ENCODE measurements around the gene DONSON. TPM values are rescaled to one million over a fixed set of nuclear protein-coding genes. Genes with fewer than 3 reads are reported as not detected.
"Not testable (repeated sequence)": the region's sequence is repeated elsewhere in the genome, so short reads cannot be mapped to it uniquely, and the experiment has no call there.

DONSON gene, protein sequence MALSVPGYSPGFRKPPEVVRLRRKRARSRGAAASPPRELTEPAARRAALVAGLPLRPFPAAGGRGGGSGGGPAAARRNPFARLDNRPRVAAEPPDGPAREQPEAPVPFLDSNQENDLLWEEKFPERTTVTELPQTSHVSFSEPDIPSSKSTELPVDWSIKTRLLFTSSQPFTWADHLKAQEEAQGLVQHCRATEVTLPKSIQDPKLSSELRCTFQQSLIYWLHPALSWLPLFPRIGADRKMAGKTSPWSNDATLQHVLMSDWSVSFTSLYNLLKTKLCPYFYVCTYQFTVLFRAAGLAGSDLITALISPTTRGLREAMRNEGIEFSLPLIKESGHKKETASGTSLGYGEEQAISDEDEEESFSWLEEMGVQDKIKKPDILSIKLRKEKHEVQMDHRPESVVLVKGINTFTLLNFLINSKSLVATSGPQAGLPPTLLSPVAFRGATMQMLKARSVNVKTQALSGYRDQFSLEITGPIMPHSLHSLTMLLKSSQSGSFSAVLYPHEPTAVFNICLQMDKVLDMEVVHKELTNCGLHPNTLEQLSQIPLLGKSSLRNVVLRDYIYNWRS
- 10 to 100 TPM; 41.6 to 46.3 TPM for total RNA-seq

DNA sequence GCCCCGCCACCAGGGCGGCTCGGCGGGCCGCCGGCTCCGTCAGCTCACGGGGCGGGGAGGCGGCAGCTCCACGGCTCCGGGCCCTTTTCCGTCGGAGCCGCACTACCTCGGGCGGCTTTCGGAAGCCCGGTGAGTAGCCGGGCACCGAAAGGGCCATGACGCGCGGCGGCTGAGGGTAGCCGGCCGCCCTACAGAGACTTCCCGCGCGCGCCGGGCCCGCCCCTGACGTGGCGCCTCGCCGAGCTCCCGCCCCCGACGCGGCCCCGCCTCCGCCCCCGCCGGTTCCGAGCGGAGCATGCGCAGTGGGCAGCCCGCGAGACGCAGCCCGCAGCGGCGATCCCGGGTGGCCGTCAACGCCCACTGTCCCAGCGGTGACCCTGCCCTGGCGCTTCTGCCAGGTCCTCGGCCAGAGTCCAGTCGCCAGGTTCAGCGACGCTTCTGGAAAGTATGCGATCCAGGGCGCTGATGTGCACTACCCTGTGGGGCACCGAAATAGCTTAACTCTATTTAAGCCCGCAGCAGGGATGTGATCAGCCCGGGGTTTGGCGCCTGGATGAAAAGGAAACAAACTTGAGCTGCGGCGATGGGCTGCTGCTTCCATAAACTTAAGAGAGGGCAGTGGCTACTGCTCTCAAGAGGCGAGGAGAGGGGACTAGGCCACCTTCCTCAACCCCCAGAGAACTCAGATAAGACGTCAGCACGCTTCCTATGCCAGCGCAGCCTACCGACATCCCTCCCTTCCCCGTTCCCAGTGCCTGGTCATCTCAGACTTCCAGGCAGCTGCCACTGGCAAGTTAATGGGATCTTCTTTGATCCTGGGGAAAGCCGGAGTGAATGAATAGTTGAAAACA lies at the start of gene DONSON:
TSS of gene DONSON (minus strand) at position 200 of the 851 bp plus-strand sequence. CDS start at position 157, 43 bp downstream.
- peak; percentile 89 for DNase-seq
- peak; percentile 96 for ATAC-seq
- Mint-ChIP-seq H3K4me3 (peak within 1 kb of the TSS; percentile 91), H3K36me3 (peaks cover 22% of the 10 kb centered on the region), H3K4me1 (peaks cover 29% of the 10 kb centered on the region), H3K27me3 (no peaks in the 10 kb centered on the region), H3K9me3 (ENCODE audit: low read depth) (no peaks in the 10 kb centered on the region), H3K27ac (peak within 1 kb of the TSS; percentile 88)
- CTCF ChIA-PET = interaction anchor here (0.7 to 2.4 kb wide), 18 partner anchors 8 to 336 kb away, joined by 3 to 21 read pairs (median 4); partner anchors contain the start of genes DNAJC28, GART, SON and TMEM50B

DNA sequence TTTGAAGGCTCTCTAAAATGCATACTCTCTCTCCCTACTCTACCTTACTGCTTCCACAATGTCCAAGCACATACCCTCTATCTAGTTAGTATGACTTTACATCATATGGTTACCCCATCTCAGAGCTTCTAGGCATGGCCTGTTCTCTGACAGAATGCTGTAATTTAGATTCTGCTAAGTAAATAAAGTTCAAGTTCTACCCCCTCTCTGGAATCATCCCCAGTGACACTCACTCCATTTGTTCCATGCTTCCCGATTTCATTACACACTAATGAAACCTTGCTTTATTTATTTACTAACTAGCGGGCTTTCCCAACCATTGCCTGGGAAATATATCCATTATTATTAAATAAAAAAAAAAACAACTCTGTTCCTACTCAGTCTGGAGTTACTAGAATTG lies 45.8 kb upstream of the DONSON start:
- Mint-ChIP-seq H3K27ac (no peak overlapping the region), H3K4me3 (no peak overlapping the region), H3K4me1 (peaks cover 2% of the 10 kb centered on the region), H3K36me3 (peaks cover 21% of the 10 kb centered on the region), H3K9me3 (ENCODE audit: low read depth) (no peaks in the 10 kb centered on the region), H3K27me3 (no peaks in the 10 kb centered on the region)
- DNase-seq = no peak
- CTCF ChIA-PET = interaction anchor here (1.3 kb wide), 1 partner anchor 28 kb away, joined by 4 read pairs; no protein-coding TSS in a partner anchor
- no peak for ATAC-seq

GRCh38 chr21:33626151-33626550 lies 37.7 kb upstream of the DONSON start:
- not testable (repeated sequence) for H3K4me1 Mint-ChIP-seq; H3K27me3 Mint-ChIP-seq; H3K4me3 Mint-ChIP-seq; DNase-seq; H3K27ac Mint-ChIP-seq; ATAC-seq; H3K9me3 Mint-ChIP-seq (ENCODE audit: low read depth)
- CTCF ChIA-PET = interaction anchor here (0.9 kb wide), 1 partner anchor 20 kb away, joined by 4 read pairs; no protein-coding TSS in a partner anchor
- peaks cover 26% of the 10 kb centered on the region for H3K36me3 Mint-ChIP-seq

- H3K27ac Mint-ChIP-seq = no peak overlapping the region
Measured at GRCh38 chr21:33622253-33622652, 33.8 kb upstream of the DONSON start.

DNA sequence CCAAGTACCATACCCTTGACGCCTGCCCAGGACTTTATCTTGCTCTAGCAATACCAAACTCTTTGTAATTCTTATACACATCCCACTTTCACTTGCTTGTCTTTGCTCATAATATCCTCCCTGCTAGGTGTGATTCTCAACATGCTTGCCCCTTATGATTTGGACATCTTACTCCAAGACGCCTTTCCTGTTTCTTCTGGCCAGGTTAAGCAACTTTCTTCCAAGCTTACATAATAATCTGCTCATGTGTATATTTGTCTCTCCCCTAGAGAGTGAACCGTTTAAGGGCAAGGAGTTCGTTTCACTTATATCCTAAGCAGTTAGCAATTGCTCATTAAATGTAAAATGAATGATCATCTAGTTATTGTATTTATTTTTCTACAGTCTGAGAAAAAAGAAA lies 31.2 kb upstream of the DONSON start:
- H3K27ac Mint-ChIP-seq = no peak overlapping the region
- H3K9me3 Mint-ChIP-seq (ENCODE audit: low read depth) = no peaks in the 10 kb centered on the region
- no peak for DNase-seq
- peaks cover 25% of the 10 kb centered on the region for H3K36me3 Mint-ChIP-seq
- no peaks in the 10 kb centered on the region for H3K4me1 Mint-ChIP-seq
- no peak for ATAC-seq
- H3K27me3 Mint-ChIP-seq = no peaks in the 10 kb centered on the region
- H3K4me3 Mint-ChIP-seq = no peak overlapping the region
- CTCF ChIA-PET = interaction anchor here (1.2 kb wide), 1 partner anchor 14 kb away, joined by 6 read pairs; no protein-coding TSS in a partner anchor

More at GRCh38 chr21:33622253-33622652, 33.8 kb upstream of the DONSON start:
- no peaks in the 10 kb centered on the region for H3K27me3 Mint-ChIP-seq
- no peak for DNase-seq
- H3K4me1 Mint-ChIP-seq = no peaks in the 10 kb centered on the region
- H3K4me3 Mint-ChIP-seq = no peak overlapping the region
- peaks cover 26% of the 10 kb centered on the region for H3K36me3 Mint-ChIP-seq
- CTCF ChIA-PET = no interaction called here
- H3K9me3 Mint-ChIP-seq (ENCODE audit: low read depth) = no peaks in the 10 kb centered on the region
- ATAC-seq = no peak

- DNase-seq = no peak
Measured at GRCh38 chr21:33618407-33618806, 29.9 kb upstream of the DONSON start.

GRCh38 chr21:33617565-33617964 lies 29.1 kb upstream of the DONSON start:
- not testable (repeated sequence) for ATAC-seq

More at GRCh38 chr21:33618407-33618806, 29.9 kb upstream of the DONSON start:
- Mint-ChIP-seq H3K36me3 (peaks cover 24% of the 10 kb centered on the region), H3K4me1 (no peaks in the 10 kb centered on the region), H3K4me3 (no peak overlapping the region), H3K27ac (no peak overlapping the region), H3K27me3 (no peaks in the 10 kb centered on the region), H3K9me3 (ENCODE audit: low read depth) (no peaks in the 10 kb centered on the region)
- no peak for ATAC-seq
- CTCF ChIA-PET = no interaction called here

DNA sequence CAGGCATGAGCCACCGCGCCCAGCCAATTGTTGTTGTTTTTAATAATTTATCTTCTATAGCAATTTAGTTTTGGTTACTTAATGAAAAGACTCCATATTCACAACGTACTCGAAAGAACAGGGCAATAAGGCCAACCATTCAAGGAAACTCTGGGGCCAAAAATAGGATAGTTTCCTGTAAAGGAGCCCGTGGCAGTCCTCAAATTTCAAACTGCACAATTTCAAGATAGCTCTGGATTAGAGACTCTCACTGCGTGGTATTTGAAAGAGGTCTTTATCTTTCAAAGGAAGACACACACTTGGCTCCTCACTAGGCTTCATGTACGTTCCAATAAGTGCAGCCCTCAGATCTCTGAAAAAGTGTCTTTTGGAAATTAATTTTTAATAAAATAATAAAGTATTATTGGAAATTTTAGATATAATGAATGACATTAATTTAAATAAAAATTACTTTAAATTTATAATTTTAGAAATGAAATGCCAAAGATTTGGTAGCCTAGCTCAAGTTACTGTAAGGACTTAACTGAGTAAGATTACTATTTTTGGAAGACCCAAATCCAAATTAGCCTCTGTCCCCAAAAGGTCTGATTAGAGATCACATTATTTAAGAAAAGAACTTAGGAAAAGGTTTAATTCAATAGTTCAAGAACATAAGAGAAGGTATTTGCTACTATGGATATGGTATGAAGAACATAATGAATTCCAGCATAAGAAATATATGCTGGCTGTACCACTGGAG lies 22.7 kb upstream of the DONSON start:
- CTCF ChIA-PET = no interaction called here
- no peak for DNase-seq
- no peaks in the 10 kb centered on the region for H3K4me1 Mint-ChIP-seq

More at GRCh38 chr21:33617565-33617964, 29.1 kb upstream of the DONSON start:
- H3K4me3 Mint-ChIP-seq; H3K4me1 Mint-ChIP-seq; H3K9me3 Mint-ChIP-seq (ENCODE audit: low read depth); CTCF ChIA-PET; DNase-seq; H3K27ac Mint-ChIP-seq; H3K27me3 Mint-ChIP-seq: not testable (repeated sequence)
- H3K36me3 Mint-ChIP-seq = peaks cover 23% of the 10 kb centered on the region

DNA sequence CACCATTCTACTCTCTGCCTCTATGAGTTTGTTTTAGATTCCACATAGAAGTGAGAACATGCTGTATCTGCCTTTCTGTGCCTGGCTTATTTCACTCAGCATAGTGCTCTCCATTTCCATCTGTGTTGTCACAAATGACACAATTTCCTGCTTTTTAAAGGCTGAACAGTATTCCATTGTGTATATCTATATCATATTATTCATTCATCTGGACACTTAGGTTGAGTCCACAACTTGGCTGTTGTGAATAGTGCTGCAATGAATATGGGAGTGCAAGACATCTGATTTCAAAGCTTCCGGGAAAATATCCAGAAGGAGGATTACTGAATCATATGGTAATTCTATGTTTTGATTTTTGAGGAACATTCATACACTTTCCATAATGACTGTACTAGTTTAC lies 20.1 kb upstream of the DONSON start:
- DNase-seq (no peak), ATAC-seq (no peak)
- no peaks in the 10 kb centered on the region for H3K27me3 Mint-ChIP-seq
- H3K36me3 Mint-ChIP-seq = peaks cover 4% of the 10 kb centered on the region
- no peak overlapping the region for H3K27ac Mint-ChIP-seq
- peaks cover 3% of the 10 kb centered on the region for H3K4me1 Mint-ChIP-seq
- CTCF ChIA-PET = interaction anchor here (1.1 to 1.3 kb wide), 2 partner anchors 10 to 129 kb away, joined by 3 read pairs; partner anchors contain the start of gene TMEM50B
- no peak overlapping the region for H3K4me3 Mint-ChIP-seq
- H3K9me3 Mint-ChIP-seq (ENCODE audit: low read depth) = no peaks in the 10 kb centered on the region

More for the DNA sequence above, 22.7 kb upstream of the DONSON start:
- Mint-ChIP-seq H3K27ac (no peak overlapping the region), H3K27me3 (no peaks in the 10 kb centered on the region), H3K4me3 (no peak overlapping the region), H3K36me3 (peaks cover 6% of the 10 kb centered on the region), H3K9me3 (ENCODE audit: low read depth) (no peaks in the 10 kb centered on the region)
- no peak for ATAC-seq

- H3K4me1 Mint-ChIP-seq = no peaks in the 10 kb centered on the region
- ATAC-seq (no peak), DNase-seq (no peak)
- H3K36me3 Mint-ChIP-seq = peaks cover 27% of the 10 kb centered on the region
- no peak overlapping the region for H3K27ac Mint-ChIP-seq
- CTCF ChIA-PET = interaction anchor here (1.4 kb wide), 1 partner anchor 10 kb away, joined by 3 read pairs; no protein-coding TSS in a partner anchor
- H3K9me3 Mint-ChIP-seq (ENCODE audit: low read depth) = no peaks in the 10 kb centered on the region
- H3K27me3 Mint-ChIP-seq = no peaks in the 10 kb centered on the region
- H3K4me3 Mint-ChIP-seq = no peak overlapping the region
Measured at GRCh38 chr21:33598051-33598450, 9.6 kb upstream of the DONSON start.

- Mint-ChIP-seq H3K9me3 (ENCODE audit: low read depth) (no peaks in the 10 kb centered on the region), H3K27me3 (no peaks in the 10 kb centered on the region), H3K27ac (peak overlapping the region; percentile 85), H3K4me1 (peaks cover 29% of the 10 kb centered on the region), H3K4me3 (peak overlapping the region; percentile 91), H3K36me3 (peaks cover 21% of the 10 kb centered on the region)
- ATAC-seq = no peak
- CTCF ChIA-PET = interaction anchor here (0.7 to 2.4 kb wide), 15 partner anchors 9 to 336 kb away, joined by 3 to 21 read pairs (median 4); partner anchors contain the start of genes DNAJC28, GART, SON and TMEM50B
- peak; percentile 64 for DNase-seq
Measured at GRCh38 chr21:33587792-33588484, 546 bp downstream of the DONSON start.

- Mint-ChIP-seq H3K36me3 (peaks cover 28% of the 10 kb centered on the region), H3K27me3 (no peaks in the 10 kb centered on the region), H3K4me3 (peak overlapping the region; percentile 50), H3K4me1 (peaks cover 29% of the 10 kb centered on the region), H3K9me3 (ENCODE audit: low read depth) (no peaks in the 10 kb centered on the region), H3K27ac (no peak overlapping the region)
- no peak for ATAC-seq
- no peak for DNase-seq
- CTCF ChIA-PET = no interaction called here
Measured at GRCh38 chr21:33586927-33587326, 1.6 kb downstream of the DONSON start.

Measured in activated CD8-positive, alpha-beta memory T cell treated with anti-CD3 and anti-CD28 coated beads, Interleukin-2, amount 10 ng/mL, durations not matched to agents 7 days and 5 days (primary cell).